ENCODE measurements around the gene ALOX5. TPM values are rescaled to one million over a fixed set of nuclear protein-coding genes. Genes with fewer than 3 reads are reported as not detected.

Gene ALOX5
- total RNA-seq, 1 experiment from 2014 or later, result 66.5 TPM

- POLR2A ChIA-PET (ENCODE audit: unreplicated experiment), result no interaction called here
Measured at GRCh38 chr10:45441239-45442190, 67.5 kb downstream of the ALOX5 start.

GRCh38 chr10:45442251-45442650 lies 68.2 kb downstream of the ALOX5 start:
- ChIA-PET CTCF (no interaction called here), POLR2A (ENCODE audit: unreplicated experiment) (no interaction called here)
- no peaks in the 10 kb centered on the region for H3F3A ChIP-seq (ENCODE audit: insufficient read depth, low read depth)
- H3K9me3 ChIP-seq (ENCODE audit: insufficient read depth, low read depth), result no peaks in the 10 kb centered on the region
- no peak overlapping the region for H3K4me3 ChIP-seq
- no peaks in the 10 kb centered on the region for H3K4me1 ChIP-seq (replicated peaks; ENCODE audit: insufficient read depth)
- H3K27me3 ChIP-seq (ENCODE audit: insufficient read depth, low read depth), result no peaks in the 10 kb centered on the region
- TF ChIP-seq EZH2 (IDR thresholded peaks at IDR 0.05; ENCODE audit: low read depth), result no peak
- TF ChIP-seq CTCF (conservative IDR thresholded peaks at IDR 0.05), result no peak
- no peak overlapping the region for H3K4me2 ChIP-seq
- peaks cover 8% of the 10 kb centered on the region; the same call in 1 of the 2 replicates for H4K20me1 ChIP-seq (ENCODE audit: insufficient read depth)
- H3K36me3 ChIP-seq (ENCODE audit: low read depth), result no peaks in the 10 kb centered on the region
- no peaks in the 10 kb centered on the region for H3K79me2 ChIP-seq (ENCODE audit: low read depth)
- H3K27ac ChIP-seq, result no peak overlapping the region
- intact Hi-C loops (cut with micrococcal nuclease; ENCODE audit: unreplicated experiment), result no loop called here
- no peak overlapping the region for H2AFZ ChIP-seq
- DNase-seq, result no peak
- no TSS peak for BruUV-seq (replicated peaks)
- no peaks in the 10 kb centered on the region for H3K9me2 ChIP-seq (ENCODE audit: insufficient read depth)

More at GRCh38 chr10:45441239-45442190, 67.5 kb downstream of the ALOX5 start:
- no peak overlapping the region for H2AFZ ChIP-seq
- no peak overlapping the region for H3K4me3 ChIP-seq
- TF ChIP-seq CTCF (conservative IDR thresholded peaks at IDR 0.05) (no peak), EZH2 (IDR thresholded peaks at IDR 0.05; ENCODE audit: low read depth) (no peak)
- no peak overlapping the region for H3K4me2 ChIP-seq
- intact Hi-C loops (cut with micrococcal nuclease; ENCODE audit: unreplicated experiment), result no loop called here
- H3F3A ChIP-seq (ENCODE audit: insufficient read depth, low read depth), result no peaks in the 10 kb centered on the region
- no peaks in the 10 kb centered on the region for H3K79me2 ChIP-seq (ENCODE audit: low read depth)
- no peak for DNase-seq
- BruUV-seq (replicated peaks), result no TSS peak
- H3K27me3 ChIP-seq (ENCODE audit: insufficient read depth, low read depth), result no peaks in the 10 kb centered on the region
- H4K20me1 ChIP-seq (ENCODE audit: insufficient read depth), result peaks cover 8% of the 10 kb centered on the region; the same call in 1 of the 2 replicates
- H3K9me3 ChIP-seq (ENCODE audit: insufficient read depth, low read depth), result no peaks in the 10 kb centered on the region
- CTCF ChIA-PET, result no interaction called here
- no peaks in the 10 kb centered on the region for H3K36me3 ChIP-seq (ENCODE audit: low read depth)
- no peak overlapping the region for H3K27ac ChIP-seq
- no peaks in the 10 kb centered on the region for H3K4me1 ChIP-seq (replicated peaks; ENCODE audit: insufficient read depth)
- no peaks in the 10 kb centered on the region for H3K9me2 ChIP-seq (ENCODE audit: insufficient read depth)

- intact Hi-C loops (cut with micrococcal nuclease; ENCODE audit: unreplicated experiment), result no loop called here
- BruUV-seq (replicated peaks), result no TSS peak
- Histone ChIP-seq H3K4me2 (no peak overlapping the region), H3K27me3 (ENCODE audit: insufficient read depth, low read depth) (no peaks in the 10 kb centered on the region), H3K4me3 (no peak overlapping the region), H3K4me1 (replicated peaks; ENCODE audit: insufficient read depth) (no peaks in the 10 kb centered on the region), H4K20me1 (ENCODE audit: insufficient read depth) (peaks cover 8% of the 10 kb centered on the region; the same call in 1 of the 2 replicates), H3K79me2 (ENCODE audit: low read depth) (no peaks in the 10 kb centered on the region), H3K9me2 (ENCODE audit: insufficient read depth) (no peaks in the 10 kb centered on the region; the same call in 1 of the 2 replicates), H2AFZ (no peak overlapping the region), H3K27ac (no peak overlapping the region), H3F3A (ENCODE audit: insufficient read depth, low read depth) (no peaks in the 10 kb centered on the region), H3K9me3 (ENCODE audit: insufficient read depth, low read depth) (no peaks in the 10 kb centered on the region), H3K36me3 (ENCODE audit: low read depth) (no peaks in the 10 kb centered on the region)
- ChIA-PET POLR2A (ENCODE audit: unreplicated experiment) (no interaction called here), CTCF (no interaction called here)
- DNase-seq, result no peak
- TF ChIP-seq CTCF (conservative IDR thresholded peaks at IDR 0.05) (no peak), EZH2 (IDR thresholded peaks at IDR 0.05; ENCODE audit: low read depth) (no peak)
Measured at GRCh38 chr10:45442662-45443061, 68.6 kb downstream of the ALOX5 start.
